OCI-LY3 (cell line): ENCODE data around the gene DBT.
"Not testable (repeated sequence)": the region's sequence is repeated elsewhere in the genome, so short reads cannot be mapped to it uniquely, and the experiment has no call there.

Source experiments
- H2AFZ ChIP-seq: fragments of 200-600, 300-600 bp; shearing (Covaris generic); 2 replicates; pipeline ENCODE4 v1.6.0; 2014; ENCODE audit warnings: antibody characterized with exemption, low read depth, low read length
- H3K27ac ChIP-seq: fragments of 200-600, 300-600 bp; sonication (generic); 2 replicates; pipeline ENCODE4 v1.5.1; 2014; ENCODE audit warnings: mild to moderate bottlenecking, low read length, moderate library complexity, mixed read lengths
- H3K27me3 ChIP-seq: fragments of 200-600, 300-600 bp; sonication (generic); 2 replicates; pipeline ENCODE4 v1.6.1; 2014; ENCODE audit warnings: low read depth, low read length, mixed read lengths
- H3K36me3 ChIP-seq: fragments of 200-600, 300-600 bp; sonication (generic); replicated peaks from 2 replicates; pipeline ENCODE3; 2014; ENCODE audit warnings: low read depth, low read length, mixed read lengths
- H3K4me1 ChIP-seq: fragments of 300-600, 200-600 bp; sonication (generic); 2 replicates; pipeline ENCODE4 v1.6.1; 2014; ENCODE audit warnings: low read length, mixed read lengths
- H3K4me2 ChIP-seq: fragments of 200-600, 300-600 bp; sonication (generic); 2 replicates; pipeline ENCODE4 v1.6.1; 2014; ENCODE audit warnings: low read length, mixed read lengths
- H3K4me3 ChIP-seq: fragments of 300-600, 200-600 bp; sonication (generic); 2 replicates; pipeline ENCODE4 v1.5.1; 2014; ENCODE audit warnings: antibody characterized with exemption, mild to moderate bottlenecking, low read length, moderate library complexity
- H3K79me2 ChIP-seq: fragments of 300-600, 200-600 bp; shearing (Covaris generic); 2 replicates; pipeline ENCODE4 v1.6.1; 2014; ENCODE audit warnings: mild to moderate bottlenecking, low read length, mixed read lengths
- H3K9ac ChIP-seq: fragments of 300-600, 200-600 bp; shearing (Covaris generic); 2 replicates; pipeline ENCODE4 v1.6.0; 2014; ENCODE audit warnings: mild to moderate bottlenecking, low read length, moderate library complexity
- H3K9me3 ChIP-seq: fragments of 200-600, 300-600 bp; shearing (Covaris generic); 2 replicates; pipeline ENCODE4 v1.6.1; 2014; ENCODE audit warnings: low read length, mixed read lengths; ENCODE audit not compliant: insufficient read depth
- H4K20me1 ChIP-seq: fragments of 200-600, 300-600 bp; sonication (generic); 2 replicates; pipeline ENCODE4 v1.6.1; 2016; ENCODE audit warnings: low read length, mixed read lengths; ENCODE audit not compliant: insufficient read depth
- EZH2phosphoT487 ChIP-seq: fragments of 200-600 bp; shearing (Covaris generic); IDR thresholded peaks from 2 replicates; pipeline ENCODE4 v1.6.1; 2018; ENCODE audit warnings: antibody characterized with exemption, mixed run types, low read depth
- TF ChIP-seq, protein P1 (sequence below): fragments of 200-600, 300-600 bp; sonication (generic); IDR thresholded peaks from 2 replicates; pipeline ENCODE4 v1.5.1; 2014; ENCODE audit warnings: antibody characterized with exemption, low read length, low read depth

DBT gene

GRCh38 chr1:100215101-100215500 is 34.5 kb downstream of the DBT start:
- Histone ChIP-seq H2AFZ (no peak overlapping the region), H3K36me3 (no peaks in the 10 kb centered on the region), H3K4me2 (no peak overlapping the region), H3K27me3 (no peaks in the 10 kb centered on the region), H3K4me3 (no peak overlapping the region), H3K9me3 (no peaks in the 10 kb centered on the region), H3K4me1 (no peaks in the 10 kb centered on the region), H4K20me1 (no peaks in the 10 kb centered on the region), H3K27ac (no peak overlapping the region), H3K79me2 (no peaks in the 10 kb centered on the region), H3K9ac (no peak overlapping the region)
- no peak for TF ChIP-seq EZH2phosphoT487
- TF ChIP-seq, protein P1, sequence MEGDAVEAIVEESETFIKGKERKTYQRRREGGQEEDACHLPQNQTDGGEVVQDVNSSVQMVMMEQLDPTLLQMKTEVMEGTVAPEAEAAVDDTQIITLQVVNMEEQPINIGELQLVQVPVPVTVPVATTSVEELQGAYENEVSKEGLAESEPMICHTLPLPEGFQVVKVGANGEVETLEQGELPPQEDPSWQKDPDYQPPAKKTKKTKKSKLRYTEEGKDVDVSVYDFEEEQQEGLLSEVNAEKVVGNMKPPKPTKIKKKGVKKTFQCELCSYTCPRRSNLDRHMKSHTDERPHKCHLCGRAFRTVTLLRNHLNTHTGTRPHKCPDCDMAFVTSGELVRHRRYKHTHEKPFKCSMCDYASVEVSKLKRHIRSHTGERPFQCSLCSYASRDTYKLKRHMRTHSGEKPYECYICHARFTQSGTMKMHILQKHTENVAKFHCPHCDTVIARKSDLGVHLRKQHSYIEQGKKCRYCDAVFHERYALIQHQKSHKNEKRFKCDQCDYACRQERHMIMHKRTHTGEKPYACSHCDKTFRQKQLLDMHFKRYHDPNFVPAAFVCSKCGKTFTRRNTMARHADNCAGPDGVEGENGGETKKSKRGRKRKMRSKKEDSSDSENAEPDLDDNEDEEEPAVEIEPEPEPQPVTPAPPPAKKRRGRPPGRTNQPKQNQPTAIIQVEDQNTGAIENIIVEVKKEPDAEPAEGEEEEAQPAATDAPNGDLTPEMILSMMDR, result no peak

DNA sequence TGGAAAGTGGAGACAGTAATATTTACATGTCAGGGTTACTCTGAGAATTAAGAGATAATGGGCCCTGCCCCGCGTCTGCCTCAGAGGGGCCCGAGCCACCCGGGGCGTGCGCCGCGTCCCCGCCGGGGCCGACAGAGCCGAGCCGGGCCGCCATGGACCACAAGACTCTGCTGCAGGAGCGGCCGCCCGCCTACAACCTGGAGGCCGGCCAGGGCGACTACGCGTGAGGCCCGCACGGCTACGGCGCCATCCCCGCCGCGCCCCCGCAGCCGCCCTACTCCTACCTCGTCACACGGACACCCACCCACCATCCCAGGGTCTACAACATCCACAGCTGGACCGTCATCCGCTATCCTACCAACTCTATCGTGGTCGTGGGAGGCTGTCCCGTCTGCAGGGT is 36.5 kb downstream of the DBT start:
- Histone ChIP-seq H3K4me3 (no peak overlapping the region), H3K9me3 (no peaks in the 10 kb centered on the region), H3K79me2 (no peaks in the 10 kb centered on the region), H3K27me3 (no peaks in the 10 kb centered on the region), H4K20me1 (no peaks in the 10 kb centered on the region), H3K36me3 (no peaks in the 10 kb centered on the region), H3K4me1 (no peaks in the 10 kb centered on the region), H3K9ac (no peak overlapping the region), H3K4me2 (no peak overlapping the region), H3K27ac (no peak overlapping the region), H2AFZ (no peak overlapping the region)
- TF ChIP-seq, protein P1, result no peak
- no peak for TF ChIP-seq EZH2phosphoT487

DNA sequence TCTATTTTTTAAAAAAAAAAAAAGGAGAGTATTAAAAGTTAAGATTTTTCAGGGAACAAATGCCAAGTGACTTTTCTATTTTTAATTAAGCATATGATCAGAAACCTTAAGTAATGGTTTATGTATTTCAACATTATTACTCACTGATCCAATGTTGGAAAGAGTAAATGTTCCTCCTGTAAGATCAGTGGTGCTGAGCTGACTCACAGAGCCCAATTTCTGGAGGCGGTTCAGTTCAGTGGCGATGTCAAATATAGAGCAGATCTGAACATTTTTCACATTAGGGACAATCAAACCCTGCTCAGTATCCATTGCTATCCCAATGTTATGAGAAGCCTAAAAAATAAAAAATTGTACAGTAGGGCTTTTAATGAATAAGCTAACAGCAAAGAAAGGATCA is 43.3 kb downstream of the DBT start:
- H3K9me3 ChIP-seq, result no peaks in the 10 kb centered on the region
- no peak overlapping the region for H3K27ac ChIP-seq
- TF ChIP-seq, protein P1, result no peak
- TF ChIP-seq EZH2phosphoT487, result no peak
- no peak overlapping the region for H3K9ac ChIP-seq
- no peaks in the 10 kb centered on the region for H3K4me1 ChIP-seq
- H2AFZ ChIP-seq, result no peak overlapping the region
- H3K79me2 ChIP-seq, result no peaks in the 10 kb centered on the region
- H3K27me3 ChIP-seq, result no peaks in the 10 kb centered on the region
- no peaks in the 10 kb centered on the region for H4K20me1 ChIP-seq
- H3K4me3 ChIP-seq, result no peak overlapping the region
- no peaks in the 10 kb centered on the region for H3K36me3 ChIP-seq
- H3K4me2 ChIP-seq, result no peak overlapping the region

- H3K4me1 ChIP-seq, H4K20me1 ChIP-seq, H3K36me3 ChIP-seq, H3K79me2 ChIP-seq, H3K4me2 ChIP-seq, H3K27me3 ChIP-seq, H3K27ac ChIP-seq, H3K9me3 ChIP-seq, H3K4me3 ChIP-seq, H3K9ac ChIP-seq, H2AFZ ChIP-seq: not testable (repeated sequence)
These were observed 44.0 kb downstream of the DBT start for GRCh38 chr1:100205593-100205992.

DNA sequence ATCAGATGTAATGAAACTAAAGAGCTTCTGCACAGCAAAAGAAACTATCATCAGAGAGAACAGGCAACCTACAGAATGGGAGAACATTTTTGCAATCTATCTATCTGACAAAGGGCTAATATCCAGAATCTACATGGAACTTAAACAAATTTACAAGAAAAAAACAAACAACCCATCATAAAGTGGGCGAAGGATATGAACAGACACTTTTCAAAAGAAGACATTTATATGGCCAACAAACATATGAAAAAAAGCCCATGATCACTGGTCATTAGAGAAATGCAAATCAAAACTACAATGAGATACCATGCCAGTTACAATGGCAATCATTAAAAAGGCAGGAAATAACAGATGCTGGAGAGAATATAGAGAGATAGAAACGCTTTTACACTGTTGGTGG is 44.5 kb downstream of the DBT start:
- H3K27me3 ChIP-seq, H3K79me2 ChIP-seq, H3K4me3 ChIP-seq, H2AFZ ChIP-seq, H3K4me1 ChIP-seq, H3K36me3 ChIP-seq, H3K9ac ChIP-seq, H3K9me3 ChIP-seq, H3K4me2 ChIP-seq, H3K27ac ChIP-seq, H4K20me1 ChIP-seq: not testable (repeated sequence)

DNA sequence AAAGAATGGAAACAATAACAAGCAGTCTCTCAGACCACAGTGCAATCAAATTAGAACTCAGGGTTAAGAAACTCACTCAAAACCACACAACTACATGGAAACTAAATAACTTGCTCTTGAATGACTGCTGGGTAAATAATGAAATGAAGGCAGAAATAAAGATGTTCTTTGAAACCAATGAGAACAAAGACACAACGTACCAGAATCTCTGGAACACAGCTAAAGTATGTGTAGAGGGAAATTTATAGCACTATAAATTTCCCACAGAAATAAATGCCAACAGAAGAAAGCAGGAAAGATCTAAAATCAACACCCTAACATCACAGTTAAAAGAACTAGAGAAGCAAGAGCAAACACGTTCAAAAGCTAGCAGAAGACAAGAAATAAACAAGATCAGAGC is 46.9 kb downstream of the DBT start:
- H3K4me1 ChIP-seq, H3K4me3 ChIP-seq, H4K20me1 ChIP-seq, H3K27me3 ChIP-seq, H3K9me3 ChIP-seq, H2AFZ ChIP-seq, H3K79me2 ChIP-seq, H3K36me3 ChIP-seq, H3K4me2 ChIP-seq, H3K9ac ChIP-seq, H3K27ac ChIP-seq: not testable (repeated sequence)

- H3K36me3 ChIP-seq, H3K4me2 ChIP-seq, H2AFZ ChIP-seq, H3K27me3 ChIP-seq, H3K9ac ChIP-seq, H3K27ac ChIP-seq, H3K79me2 ChIP-seq, H3K4me1 ChIP-seq, H3K4me3 ChIP-seq, H4K20me1 ChIP-seq, H3K9me3 ChIP-seq: not testable (repeated sequence)
These were observed 49.6 kb downstream of the DBT start for GRCh38 chr1:100200060-100200459.
